Type B pancreatic cell (in vitro differentiated cells): Measurements from ENCODE around the gene GRXCR2. TPM values are rescaled to one million over a fixed set of nuclear protein-coding genes. Genes with fewer than 3 reads are reported as not detected.
"Not testable (repeated sequence)": the region's sequence is repeated elsewhere in the genome, so short reads cannot be mapped to it uniquely, and the experiment has no call there.

Source experiments
- DNase-seq: peaks from one replicate; pipeline ENCODE4 v3.0.0; 2021; ENCODE audit warnings: mixed read lengths; ENCODE audit not compliant: unreplicated experiment; ENCODE audit errors: extremely low spot score
- H3K27ac Mint-ChIP-seq: 2 replicates; pipeline ENCODE4 v1.8.0; 2021; ENCODE audit warnings: mild to moderate bottlenecking, mixed read lengths
- H3K27me3 Mint-ChIP-seq: 2 replicates; pipeline ENCODE4 v1.8.0; 2021; ENCODE audit warnings: mixed read lengths
- H3K36me3 Mint-ChIP-seq: 2 replicates; pipeline ENCODE4 v1.8.0; 2021; ENCODE audit warnings: mixed read lengths
- H3K4me1 Mint-ChIP-seq: one replicate; pipeline ENCODE4 v1.8.0; 2021; ENCODE audit warnings: mixed read lengths; ENCODE audit not compliant: unreplicated experiment
- H3K4me3 Mint-ChIP-seq: 2 replicates; pipeline ENCODE4 v1.8.0; 2021; ENCODE audit warnings: mild to moderate bottlenecking, mixed read lengths
- H3K9me3 Mint-ChIP-seq: 2 replicates; pipeline ENCODE4 v1.8.0; 2021; ENCODE audit warnings: mixed read lengths
- CTCF ChIP-seq: fragments of 200-600 bp; sonication (generic); conservative IDR thresholded peaks from 2 replicates; pipeline ENCODE4 v1.5.0; 2021; ENCODE audit warnings: antibody characterized with exemption, mild to moderate bottlenecking
- total RNA-seq: library from RNA; stranded (reverse); gene quantifications from 2 replicates; pipeline ENCODE4 v1.2.1, GENCODE V29; 2021; ENCODE audit warnings: low replicate concordance

GRXCR2 gene
- total RNA-seq, 1 donor from 2014 or later = not detected

GRCh38 chr5:145887217-145887616, 14.4 kb upstream of the GRXCR2 start:
- no peaks in the 10 kb centered on the region for H3K27me3 Mint-ChIP-seq
- DNase-seq = no peak
- H3K4me1 Mint-ChIP-seq = no peaks in the 10 kb centered on the region
- no peak overlapping the region for H3K27ac Mint-ChIP-seq
- H3K4me3 Mint-ChIP-seq = no peak overlapping the region
- H3K36me3 Mint-ChIP-seq = no peaks in the 10 kb centered on the region
- H3K9me3 Mint-ChIP-seq = peaks cover 6% of the 10 kb centered on the region
- TF ChIP-seq CTCF = no peak

GRCh38 chr5:145874765-145875164, 2.0 kb upstream of the GRXCR2 start:
- TF ChIP-seq CTCF = no peak
- DNase-seq = no peak
- H3K4me3 Mint-ChIP-seq = no peak overlapping the region
- H3K36me3 Mint-ChIP-seq = no peaks in the 10 kb centered on the region
- no peaks in the 10 kb centered on the region for H3K4me1 Mint-ChIP-seq
- H3K27me3 Mint-ChIP-seq = no peaks in the 10 kb centered on the region
- H3K9me3 Mint-ChIP-seq = no peaks in the 10 kb centered on the region
- H3K27ac Mint-ChIP-seq = no peak overlapping the region

DNA sequence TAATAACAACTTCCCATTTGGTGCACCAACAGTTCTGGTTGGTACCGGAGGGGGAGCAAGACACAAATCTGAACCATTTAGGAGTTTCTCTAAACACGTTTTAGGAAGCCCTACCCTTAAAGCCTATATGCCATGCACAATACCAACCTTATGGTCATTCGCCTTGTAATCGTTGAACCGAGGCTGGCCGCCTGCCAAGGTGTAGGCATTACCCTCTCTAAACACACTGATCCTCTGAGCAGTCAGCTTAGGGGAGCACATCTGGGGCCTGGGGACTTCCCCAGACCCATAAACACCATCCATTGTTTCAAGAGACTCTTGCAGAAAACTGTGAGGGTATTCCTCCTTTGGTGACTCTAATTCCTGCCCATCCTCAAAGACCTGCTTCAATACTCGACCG, 328 bp downstream of the GRXCR2 start:
- Mint-ChIP-seq H3K36me3 (no peaks in the 10 kb centered on the region), H3K9me3 (no peaks in the 10 kb centered on the region), H3K27me3 (no peaks in the 10 kb centered on the region), H3K4me1 (no peaks in the 10 kb centered on the region), H3K27ac (no peak overlapping the region), H3K4me3 (no peak overlapping the region)
- TF ChIP-seq CTCF = no peak
- no peak for DNase-seq

DNA sequence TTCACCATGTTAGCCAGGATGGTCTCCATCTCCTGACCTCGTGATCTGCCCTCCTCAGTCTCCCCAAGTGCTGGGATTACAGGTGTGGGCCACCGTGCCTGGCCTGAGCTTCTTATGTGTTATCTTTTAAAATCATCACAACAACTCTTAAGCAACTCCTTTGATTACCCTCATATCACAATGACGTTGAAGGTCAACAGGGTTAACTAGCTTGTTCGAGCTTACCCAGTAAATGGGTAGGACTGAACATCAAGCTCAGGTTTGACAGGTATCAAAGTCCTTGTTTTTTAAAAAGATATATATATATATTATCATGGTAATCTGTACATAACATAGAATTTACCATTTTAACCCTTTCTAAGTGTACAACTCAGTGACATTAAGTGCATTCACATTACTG, 3.1 kb downstream of the GRXCR2 start:
- no peaks in the 10 kb centered on the region for H3K4me1 Mint-ChIP-seq
- no peak for DNase-seq
- TF ChIP-seq CTCF = no peak
- no peaks in the 10 kb centered on the region for H3K36me3 Mint-ChIP-seq
- H3K4me3 Mint-ChIP-seq = no peak overlapping the region
- peaks cover 3% of the 10 kb centered on the region for H3K9me3 Mint-ChIP-seq
- no peaks in the 10 kb centered on the region for H3K27me3 Mint-ChIP-seq
- H3K27ac Mint-ChIP-seq = no peak overlapping the region

DNA sequence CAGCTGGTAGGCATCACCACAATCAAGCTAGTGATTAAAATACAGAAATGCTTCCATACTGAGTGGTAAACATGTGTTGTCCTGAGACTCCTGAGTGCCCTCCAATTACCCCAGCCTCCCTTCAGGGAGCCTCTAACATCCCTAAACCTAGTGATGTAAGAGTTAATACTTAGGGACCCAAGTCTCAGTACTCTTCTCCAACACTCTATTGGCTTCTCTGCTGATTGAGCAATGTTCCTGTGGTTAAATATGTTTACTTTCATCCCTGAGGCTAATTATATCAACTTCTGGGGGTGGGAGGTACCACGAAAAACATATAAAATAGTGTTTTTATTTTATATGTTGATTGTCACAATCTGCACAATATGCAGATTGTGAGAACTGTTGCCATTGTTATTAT, 5.0 kb downstream of the GRXCR2 start:
- H3K36me3 Mint-ChIP-seq = no peaks in the 10 kb centered on the region
- H3K4me3 Mint-ChIP-seq = no peak overlapping the region
- H3K27me3 Mint-ChIP-seq = no peaks in the 10 kb centered on the region
- no peak for TF ChIP-seq CTCF
- no peak for DNase-seq
- H3K27ac Mint-ChIP-seq = no peak overlapping the region
- H3K9me3 Mint-ChIP-seq = peaks cover 4% of the 10 kb centered on the region
- H3K4me1 Mint-ChIP-seq = no peaks in the 10 kb centered on the region

- not testable (repeated sequence) for H3K4me3 Mint-ChIP-seq, H3K27me3 Mint-ChIP-seq, H3K9me3 Mint-ChIP-seq, H3K36me3 Mint-ChIP-seq, H3K4me1 Mint-ChIP-seq, DNase-seq, H3K27ac Mint-ChIP-seq
Observed at GRCh38 chr5:145864432-145864831, 8.4 kb downstream of the GRXCR2 start.
